ENCODE results near the gene GLRB. TPM values are rescaled to one million over a fixed set of nuclear protein-coding genes. Genes with fewer than 3 reads are reported as not detected.
"Not testable (repeated sequence)": the region's sequence is repeated elsewhere in the genome, so short reads cannot be mapped to it uniquely, and the experiment has no call there.

Gene GLRB
- total RNA-seq, 1 experiment from 2014 or later = 0.70 TPM

DNA sequence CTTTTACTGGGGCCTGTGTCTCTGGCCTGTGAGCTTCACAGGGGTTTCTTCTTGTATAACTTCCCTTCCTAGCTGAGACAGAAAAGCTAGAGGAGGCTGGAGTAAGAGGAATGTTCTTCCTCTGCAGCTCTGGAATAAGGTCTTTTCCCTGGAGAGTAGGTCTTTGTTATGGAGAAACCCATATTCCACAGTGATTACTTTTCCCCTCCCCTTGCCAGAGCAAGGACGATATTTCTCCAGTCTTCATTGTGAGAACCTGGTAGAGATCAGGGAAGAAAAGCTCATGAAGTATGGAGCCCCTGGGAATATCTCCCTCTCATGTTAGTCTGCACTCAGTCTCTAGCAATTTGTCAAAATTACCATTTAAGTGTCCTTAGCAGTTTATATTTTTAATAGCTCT lies 18.7 kb upstream of the GLRB start:
- TF ChIP-seq, protein P1, sequence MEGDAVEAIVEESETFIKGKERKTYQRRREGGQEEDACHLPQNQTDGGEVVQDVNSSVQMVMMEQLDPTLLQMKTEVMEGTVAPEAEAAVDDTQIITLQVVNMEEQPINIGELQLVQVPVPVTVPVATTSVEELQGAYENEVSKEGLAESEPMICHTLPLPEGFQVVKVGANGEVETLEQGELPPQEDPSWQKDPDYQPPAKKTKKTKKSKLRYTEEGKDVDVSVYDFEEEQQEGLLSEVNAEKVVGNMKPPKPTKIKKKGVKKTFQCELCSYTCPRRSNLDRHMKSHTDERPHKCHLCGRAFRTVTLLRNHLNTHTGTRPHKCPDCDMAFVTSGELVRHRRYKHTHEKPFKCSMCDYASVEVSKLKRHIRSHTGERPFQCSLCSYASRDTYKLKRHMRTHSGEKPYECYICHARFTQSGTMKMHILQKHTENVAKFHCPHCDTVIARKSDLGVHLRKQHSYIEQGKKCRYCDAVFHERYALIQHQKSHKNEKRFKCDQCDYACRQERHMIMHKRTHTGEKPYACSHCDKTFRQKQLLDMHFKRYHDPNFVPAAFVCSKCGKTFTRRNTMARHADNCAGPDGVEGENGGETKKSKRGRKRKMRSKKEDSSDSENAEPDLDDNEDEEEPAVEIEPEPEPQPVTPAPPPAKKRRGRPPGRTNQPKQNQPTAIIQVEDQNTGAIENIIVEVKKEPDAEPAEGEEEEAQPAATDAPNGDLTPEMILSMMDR (conservative IDR thresholded peaks at IDR 0.05) = no peak
- H3K9ac ChIP-seq (ENCODE audit: extremely low read depth, insufficient read length, low read length) = no peak overlapping the region
- peaks cover 20 to 34% of the 10 kb centered on the region in 2 experiments for H3K4me1 Mint-ChIP-seq
- no peak overlapping the region for H2AK5ac ChIP-seq (ENCODE audit: insufficient read length, low read length)
- H3K4me1 ChIP-seq (ENCODE audit: insufficient read depth, low read length) = peaks cover 4% of the 10 kb centered on the region; the same call in 1 of the 2 replicates
- no peak overlapping the region for H3K4me3 Mint-ChIP-seq
- no CpG with 5 or more reads among the region's 1 CpG for WGBS (ENCODE audit: extremely low coverage, insufficient read length, low lambda C conversion rate)
- no peaks in the 10 kb centered on the region; a peak in 1 of 5 replicates for H3K9me3 Mint-ChIP-seq
- H2BK20ac ChIP-seq (ENCODE audit: low read depth, low read length, poor library complexity, severe bottlenecking) = no peak overlapping the region
- H2AFZ ChIP-seq (ENCODE audit: low read length) = no peak overlapping the region
- no peaks in the 10 kb centered on the region for H3K79me1 ChIP-seq (ENCODE audit: insufficient read depth, low read depth, low read length, poor library complexity, severe bottlenecking)
- no peak overlapping the region for H3K4ac ChIP-seq (ENCODE audit: low read depth, low read length)
- no peaks in the 10 kb centered on the region for H3K27me3 ChIP-seq (ENCODE audit: insufficient read depth, low read length)
- H4K5ac ChIP-seq (ENCODE audit: insufficient read length, low read depth, low read length) = no peak overlapping the region
- no peak overlapping the region for H4K91ac ChIP-seq (ENCODE audit: insufficient read length, low read depth, low read length)
- H3K27ac ChIP-seq (ENCODE audit: insufficient read length, low read depth, low read length) = no peak overlapping the region
- no peak overlapping the region for H3K56ac ChIP-seq (ENCODE audit: insufficient read length, low read depth, low read length)
- no peaks in the 10 kb centered on the region for H3K27me3 Mint-ChIP-seq (ENCODE audit: low read depth)
- no peak overlapping the region for H2BK15ac ChIP-seq (ENCODE audit: low read depth, low read length)
- H3K79me2 ChIP-seq (ENCODE audit: insufficient read depth, low read length) = no peaks in the 10 kb centered on the region
- H4K8ac ChIP-seq (replicated peaks; ENCODE audit: insufficient read length, low read depth, low read length) = no peak overlapping the region
- H2BK5ac ChIP-seq (ENCODE audit: insufficient read length, low read length) = no peak overlapping the region
- no peak overlapping the region for H3K23ac ChIP-seq (ENCODE audit: insufficient read length, low read depth, low read length)
- H3K27ac Mint-ChIP-seq = peak overlapping the region; percentile 2 to 70 (median 44); a peak in 2 of 7 replicates
- no peaks in the 10 kb centered on the region for H3K9me3 ChIP-seq (ENCODE audit: control insufficient read depth, low read depth, low read length)
- no peak for DNase-seq
- H4K20me1 ChIP-seq (ENCODE audit: control insufficient read depth, insufficient read depth, insufficient read length) = no peaks in the 10 kb centered on the region
- no peak overlapping the region for H3K14ac ChIP-seq (ENCODE audit: insufficient read depth, low read length)
- no peak overlapping the region for H2BK120ac ChIP-seq (ENCODE audit: low read depth, low read length, poor library complexity, severe bottlenecking)
- H2BK12ac ChIP-seq (ENCODE audit: insufficient read length, low read depth, low read length) = no peak overlapping the region
- no peak overlapping the region for H3T11ph ChIP-seq (ENCODE audit: low read length)
- H3K4me2 ChIP-seq (ENCODE audit: insufficient read depth, insufficient read length, low read length) = no peak overlapping the region
- no peaks in the 10 kb centered on the region for H3K36me3 Mint-ChIP-seq (ENCODE audit: insufficient read depth in 1 of 3, low read depth in 3 of 3)
- no peaks in the 10 kb centered on the region for H3K23me2 ChIP-seq (ENCODE audit: insufficient read length, low read depth, low read length, poor library complexity, severe bottlenecking)
- no peak overlapping the region for H3K18ac ChIP-seq (ENCODE audit: insufficient read length, low read depth, low read length)

DNA sequence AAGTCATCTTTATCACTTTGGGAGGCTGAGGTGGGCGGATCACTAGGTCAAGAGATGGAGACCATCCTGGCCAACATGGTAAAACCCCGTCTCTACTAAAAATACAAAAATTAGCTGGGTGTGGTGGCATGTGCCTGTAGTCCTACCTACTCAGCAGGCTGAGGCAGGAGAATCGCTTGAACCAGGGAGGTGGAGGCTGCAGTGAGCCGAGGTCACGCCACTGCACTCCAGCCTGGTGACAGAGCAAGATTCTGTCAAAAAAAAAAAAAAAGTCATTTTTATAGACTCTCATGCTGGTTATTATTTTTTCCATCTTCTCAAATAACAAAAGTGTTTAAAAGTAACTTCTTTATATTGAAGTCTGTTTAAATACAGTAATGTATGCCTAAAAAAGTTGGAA lies 17.1 kb upstream of the GLRB start:
- not testable (repeated sequence) for H3K4me3 Mint-ChIP-seq; H3K27me3 ChIP-seq (ENCODE audit: insufficient read depth, low read length); H3K4me2 ChIP-seq (ENCODE audit: insufficient read depth, insufficient read length, low read length); H3K9me3 Mint-ChIP-seq; H2BK12ac ChIP-seq (ENCODE audit: insufficient read length, low read depth, low read length); DNase-seq; H3T11ph ChIP-seq (ENCODE audit: low read length); H3K36me3 Mint-ChIP-seq (ENCODE audit: insufficient read depth in 1 of 3, low read depth in 3 of 3); H3K23ac ChIP-seq (ENCODE audit: insufficient read length, low read depth, low read length); H2BK15ac ChIP-seq (ENCODE audit: low read depth, low read length); H3K27me3 Mint-ChIP-seq (ENCODE audit: low read depth); H2AK5ac ChIP-seq (ENCODE audit: insufficient read length, low read length); H3K27ac ChIP-seq (ENCODE audit: insufficient read length, low read depth, low read length); H4K5ac ChIP-seq (ENCODE audit: insufficient read length, low read depth, low read length); H2AFZ ChIP-seq (ENCODE audit: low read length); H3K79me1 ChIP-seq (ENCODE audit: insufficient read depth, low read depth, low read length, poor library complexity, severe bottlenecking); H3K4me1 ChIP-seq (ENCODE audit: insufficient read depth, low read length); H2BK5ac ChIP-seq (ENCODE audit: insufficient read length, low read length); H4K20me1 ChIP-seq (ENCODE audit: control insufficient read depth, insufficient read depth, insufficient read length); H2BK120ac ChIP-seq (ENCODE audit: low read depth, low read length, poor library complexity, severe bottlenecking); H3K9me3 ChIP-seq (ENCODE audit: control insufficient read depth, low read depth, low read length); H3K56ac ChIP-seq (ENCODE audit: insufficient read length, low read depth, low read length); H3K23me2 ChIP-seq (ENCODE audit: insufficient read length, low read depth, low read length, poor library complexity, severe bottlenecking); H2BK20ac ChIP-seq (ENCODE audit: low read depth, low read length, poor library complexity, severe bottlenecking); H3K79me2 ChIP-seq (ENCODE audit: insufficient read depth, low read length); H4K91ac ChIP-seq (ENCODE audit: insufficient read length, low read depth, low read length); H3K9ac ChIP-seq (ENCODE audit: extremely low read depth, insufficient read length, low read length); H4K8ac ChIP-seq (replicated peaks; ENCODE audit: insufficient read length, low read depth, low read length); H3K4ac ChIP-seq (ENCODE audit: low read depth, low read length); H3K18ac ChIP-seq (ENCODE audit: insufficient read length, low read depth, low read length); H3K14ac ChIP-seq (ENCODE audit: insufficient read depth, low read length)
- Mint-ChIP-seq H3K4me1 (peaks cover 20 to 26% of the 10 kb centered on the region in 2 experiments), H3K27ac (peak overlapping the region in 2 of 3 experiments; percentile 20 to 55; a peak in 1 of 7 replicates)
- no CpG with 5 or more reads among the region's 5 CpGs for WGBS (ENCODE audit: extremely low coverage, insufficient read length, low lambda C conversion rate)

Measured in H9 (cell line).